Astrocyte of the cerebellum (primary cell): ENCODE results near the gene ASIC2.
A peak's percentile ranks its signal among the peaks of the same experiment; 100 is the strongest.

Experiments
- DNase-seq: peaks from one replicate; pipeline ENCODE4 v3.0.0-alpha.2; 2011; ENCODE audit warnings: low read depth
- H3K4me3 ChIP-seq: 2 replicates; pipeline ENCODE4 v1.5.1; 2011; ENCODE audit warnings: mild to moderate bottlenecking, low read depth, low read length, moderate library complexity
- in situ Hi-C: cut with HindIII; loops from 2 replicates; pipeline ENCODE4 v1.10.0; 2017; ENCODE audit warnings: low sequenced_read_pairs
- TF ChIP-seq, protein P1 (sequence below): IDR thresholded peaks from 2 replicates; pipeline ENCODE4 v1.5.1; 2012; ENCODE audit warnings: low read length, low read depth, moderate library complexity, mild to moderate bottlenecking; ENCODE audit errors: missing control alignments

The ASIC2 gene

DNA sequence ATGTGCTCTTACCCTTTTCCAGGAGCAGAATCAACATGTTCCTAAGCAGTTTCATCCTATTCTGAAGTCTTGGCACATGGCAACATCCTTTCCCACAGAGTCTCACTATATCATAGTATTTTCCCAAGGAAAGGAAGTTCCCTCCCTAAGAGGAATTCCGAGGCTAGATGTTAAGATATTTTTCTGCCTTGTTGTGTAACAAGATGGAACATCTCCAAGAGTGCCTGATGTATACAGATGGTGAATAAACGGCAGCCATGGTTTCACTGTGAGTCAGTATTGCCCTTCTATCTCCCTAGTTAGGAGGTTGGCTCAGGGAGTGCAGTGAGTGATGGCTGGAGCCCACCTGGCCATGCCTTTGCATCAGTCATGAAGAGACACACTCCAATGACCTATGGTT lies 253.2 kb downstream of the ASIC2 start:
- DNase-seq: no peak
- TF ChIP-seq, protein P1, sequence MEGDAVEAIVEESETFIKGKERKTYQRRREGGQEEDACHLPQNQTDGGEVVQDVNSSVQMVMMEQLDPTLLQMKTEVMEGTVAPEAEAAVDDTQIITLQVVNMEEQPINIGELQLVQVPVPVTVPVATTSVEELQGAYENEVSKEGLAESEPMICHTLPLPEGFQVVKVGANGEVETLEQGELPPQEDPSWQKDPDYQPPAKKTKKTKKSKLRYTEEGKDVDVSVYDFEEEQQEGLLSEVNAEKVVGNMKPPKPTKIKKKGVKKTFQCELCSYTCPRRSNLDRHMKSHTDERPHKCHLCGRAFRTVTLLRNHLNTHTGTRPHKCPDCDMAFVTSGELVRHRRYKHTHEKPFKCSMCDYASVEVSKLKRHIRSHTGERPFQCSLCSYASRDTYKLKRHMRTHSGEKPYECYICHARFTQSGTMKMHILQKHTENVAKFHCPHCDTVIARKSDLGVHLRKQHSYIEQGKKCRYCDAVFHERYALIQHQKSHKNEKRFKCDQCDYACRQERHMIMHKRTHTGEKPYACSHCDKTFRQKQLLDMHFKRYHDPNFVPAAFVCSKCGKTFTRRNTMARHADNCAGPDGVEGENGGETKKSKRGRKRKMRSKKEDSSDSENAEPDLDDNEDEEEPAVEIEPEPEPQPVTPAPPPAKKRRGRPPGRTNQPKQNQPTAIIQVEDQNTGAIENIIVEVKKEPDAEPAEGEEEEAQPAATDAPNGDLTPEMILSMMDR: no peak
- in situ Hi-C loops: no loop called here
- H3K4me3 ChIP-seq: no peak overlapping the region

DNA sequence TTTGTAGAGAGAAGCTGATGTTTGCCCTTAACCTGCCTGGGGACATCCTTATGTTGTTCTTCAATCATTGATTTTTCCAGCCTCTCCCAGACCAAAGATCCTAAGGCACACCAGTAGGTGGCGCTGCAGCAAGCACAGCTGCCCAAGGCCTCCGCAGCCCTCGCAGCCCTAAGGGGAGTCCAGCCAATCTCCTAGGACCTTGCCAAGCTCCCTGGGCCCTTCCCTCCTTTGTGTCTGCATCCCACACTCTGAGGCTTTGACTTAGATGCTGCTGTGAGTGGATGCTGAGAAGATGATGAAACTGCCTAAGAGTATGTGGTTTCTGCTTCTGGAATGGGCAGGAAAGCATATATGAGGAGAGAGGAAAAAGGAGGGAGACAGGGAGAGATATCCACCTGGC lies 254.4 kb downstream of the ASIC2 start:
- TF ChIP-seq, protein P1: peak; percentile 74
- in situ Hi-C loops: no loop called here
- H3K4me3 ChIP-seq: no peak overlapping the region
- peak; percentile 9 for DNase-seq

DNA sequence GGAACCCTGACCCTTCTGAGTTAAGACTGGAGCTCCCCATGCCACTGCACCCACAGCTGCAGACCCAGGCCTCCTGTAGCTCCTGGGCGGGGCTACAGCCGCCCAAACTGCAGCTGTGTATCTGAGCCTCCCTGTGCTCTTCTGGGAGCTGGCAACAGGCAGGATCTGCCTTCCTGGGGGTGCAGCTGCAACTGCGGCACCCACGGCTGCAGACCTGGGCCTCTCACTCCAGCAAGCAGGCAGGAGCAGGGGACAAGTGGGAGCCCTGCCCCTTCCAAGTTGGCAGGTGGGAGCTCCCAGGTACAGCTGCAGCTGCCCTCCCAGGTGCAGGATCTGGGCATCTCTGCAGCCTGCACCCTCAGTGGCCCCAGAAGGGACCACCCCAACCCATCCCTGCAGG lies 259.9 kb downstream of the ASIC2 start:
- TF ChIP-seq, protein P1: no peak
- no peak for DNase-seq
- H3K4me3 ChIP-seq: no peak overlapping the region
- in situ Hi-C loops: no loop called here

DNA sequence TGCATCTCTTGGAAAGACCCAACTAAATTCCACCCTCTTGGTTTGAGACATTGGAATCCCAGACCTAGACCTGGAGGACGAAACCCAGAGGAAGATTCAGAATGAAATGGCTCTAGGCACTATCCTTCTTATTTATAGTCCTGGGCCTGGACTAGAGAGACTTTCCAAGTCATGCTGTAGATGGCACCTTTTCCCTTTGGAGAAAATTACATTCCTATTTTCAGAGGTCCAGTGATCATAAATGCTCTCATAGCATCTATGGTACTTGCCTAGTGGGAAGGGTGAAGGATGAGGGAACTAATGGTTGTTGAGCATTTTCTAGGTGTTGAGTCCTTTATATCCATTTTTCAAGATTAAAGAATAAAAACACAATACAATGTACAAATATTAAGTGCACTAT lies 264.3 kb downstream of the ASIC2 start:
- no peak for DNase-seq
- in situ Hi-C loops: no loop called here
- no peak overlapping the region for H3K4me3 ChIP-seq
- TF ChIP-seq, protein P1: no peak

DNA sequence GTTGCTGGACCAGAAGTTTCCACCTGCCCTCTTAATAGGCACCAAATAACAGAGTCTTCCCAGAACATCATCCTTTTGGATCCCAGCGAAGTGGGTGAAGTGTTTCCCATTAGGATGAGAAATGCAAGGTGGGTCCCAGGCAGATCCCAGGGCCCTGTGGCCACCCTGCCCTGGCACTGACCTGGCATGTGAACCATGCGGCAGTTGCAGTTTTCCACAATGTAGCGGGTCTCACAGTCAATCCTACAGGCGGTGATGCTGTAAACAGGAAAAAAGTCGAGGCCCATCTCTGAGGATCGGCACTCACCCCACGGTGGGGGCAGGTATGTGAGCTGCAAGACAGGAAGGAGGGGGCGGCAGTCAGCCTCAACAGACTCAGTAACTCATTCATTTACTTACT lies 265.0 kb downstream of the ASIC2 start:
- no peak for DNase-seq
- in situ Hi-C loops: no loop called here
- TF ChIP-seq, protein P1: no peak
- no peak overlapping the region for H3K4me3 ChIP-seq

DNA sequence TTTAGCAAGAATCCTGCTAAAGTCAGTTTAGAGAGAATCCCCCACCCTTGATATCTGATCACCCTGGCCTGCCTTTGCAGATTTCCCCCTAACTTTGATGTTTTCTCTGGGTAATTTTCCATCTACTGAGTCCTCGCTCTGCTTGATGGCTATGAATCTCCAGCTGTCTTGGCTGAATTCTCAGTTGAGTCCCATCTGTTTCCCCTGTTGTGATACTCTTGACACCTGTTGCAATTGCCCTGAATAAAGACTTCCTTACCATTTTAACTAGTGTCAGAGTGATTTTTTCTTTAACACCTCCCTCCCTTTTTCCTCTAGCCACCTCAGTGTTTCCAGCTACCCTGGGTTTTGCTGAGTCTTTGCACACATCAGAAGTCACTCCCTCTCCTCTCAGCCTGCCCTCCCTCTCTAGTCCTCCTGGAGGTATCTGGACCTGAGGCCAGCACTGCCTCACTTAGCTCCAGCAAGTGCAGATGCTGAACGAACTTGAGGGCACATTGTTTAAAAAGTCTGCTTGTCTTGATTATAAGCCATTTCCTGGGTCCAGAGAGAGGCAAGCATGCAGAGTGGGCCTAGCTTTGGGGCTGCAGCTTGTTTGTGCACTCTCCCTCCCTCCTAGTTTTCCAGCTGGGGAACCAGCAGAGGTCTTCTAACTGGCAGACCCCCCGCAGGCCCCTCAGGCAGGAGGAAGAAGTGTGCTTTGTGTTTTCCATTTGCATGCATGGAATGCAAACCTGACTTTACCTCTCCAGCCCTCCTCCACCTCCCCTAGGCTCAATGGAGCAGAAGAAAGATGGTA lies 268.2 kb downstream of the ASIC2 start:
- DNase-seq: no peak
- H3K4me3 ChIP-seq: no peak overlapping the region
- TF ChIP-seq, protein P1: no peak
- in situ Hi-C loops: no loop called here
